Measurements from ENCODE around the gene NECTIN4. TPM values are rescaled to one million over a fixed set of nuclear protein-coding genes. Genes with fewer than 3 reads are reported as not detected.
A peak's percentile ranks its signal among the peaks of the same experiment; 100 is the strongest.

The NECTIN4 gene
- total and polyA plus RNA-seq, 3 donors from 2014 or later = 0.63 to 1.3 (median 1.2) TPM

DNA sequence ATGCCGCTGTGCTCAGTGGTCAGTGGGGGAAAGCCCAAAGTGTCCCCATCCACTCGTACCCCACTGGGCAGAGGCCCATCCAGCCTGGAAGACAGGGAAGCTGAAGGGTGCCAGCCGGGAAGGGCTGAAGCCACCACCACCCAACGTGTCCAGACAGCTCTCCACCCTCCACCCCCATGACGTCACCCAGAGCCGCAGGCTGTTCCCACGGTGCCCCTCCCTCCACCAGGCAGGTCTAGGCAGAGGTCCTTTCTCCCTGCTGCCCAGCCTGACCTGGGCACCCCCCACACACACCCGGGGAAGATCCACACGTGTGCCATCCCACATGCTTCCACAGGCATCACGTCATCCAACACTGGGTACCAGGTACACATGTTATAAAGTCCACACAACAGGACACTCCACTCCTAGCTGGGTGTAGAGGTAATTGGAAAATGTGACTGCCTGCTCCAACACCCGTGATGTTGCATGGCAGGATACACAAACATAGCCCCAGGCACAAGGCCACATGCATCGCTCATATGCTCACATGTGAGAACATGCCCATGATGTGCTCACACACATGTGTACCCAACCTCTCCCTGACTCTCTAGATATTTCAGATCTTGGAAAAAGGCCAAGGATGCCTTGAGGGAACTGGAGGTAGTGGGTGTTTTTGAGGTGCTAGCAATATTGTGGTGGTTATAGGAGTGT lies 14.5 kb downstream of the NECTIN4 start:
- Histone ChIP-seq H3K27me3 (no peaks in the 10 kb centered on the region), H3K9me3 (no peaks in the 10 kb centered on the region), H3K4me3 (no peak overlapping the region), H3K36me3 (ENCODE audit: low read depth, missing control alignments) (no peaks in the 10 kb centered on the region), H3K27ac (no peak overlapping the region), H3K4me1 (no peaks in the 10 kb centered on the region)
- TF ChIP-seq, protein P1, sequence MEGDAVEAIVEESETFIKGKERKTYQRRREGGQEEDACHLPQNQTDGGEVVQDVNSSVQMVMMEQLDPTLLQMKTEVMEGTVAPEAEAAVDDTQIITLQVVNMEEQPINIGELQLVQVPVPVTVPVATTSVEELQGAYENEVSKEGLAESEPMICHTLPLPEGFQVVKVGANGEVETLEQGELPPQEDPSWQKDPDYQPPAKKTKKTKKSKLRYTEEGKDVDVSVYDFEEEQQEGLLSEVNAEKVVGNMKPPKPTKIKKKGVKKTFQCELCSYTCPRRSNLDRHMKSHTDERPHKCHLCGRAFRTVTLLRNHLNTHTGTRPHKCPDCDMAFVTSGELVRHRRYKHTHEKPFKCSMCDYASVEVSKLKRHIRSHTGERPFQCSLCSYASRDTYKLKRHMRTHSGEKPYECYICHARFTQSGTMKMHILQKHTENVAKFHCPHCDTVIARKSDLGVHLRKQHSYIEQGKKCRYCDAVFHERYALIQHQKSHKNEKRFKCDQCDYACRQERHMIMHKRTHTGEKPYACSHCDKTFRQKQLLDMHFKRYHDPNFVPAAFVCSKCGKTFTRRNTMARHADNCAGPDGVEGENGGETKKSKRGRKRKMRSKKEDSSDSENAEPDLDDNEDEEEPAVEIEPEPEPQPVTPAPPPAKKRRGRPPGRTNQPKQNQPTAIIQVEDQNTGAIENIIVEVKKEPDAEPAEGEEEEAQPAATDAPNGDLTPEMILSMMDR (IDR thresholded peaks at IDR 0.05) = no peak
- no peak for TF ChIP-seq POLR2A (IDR thresholded peaks at IDR 0.05)
- intact Hi-C loops (cut with DNase I; ENCODE audit: low total_unique reads) = no loop called here
- WGBS, 2 donors = 78 to 84% methylated on average over 11 to 12 of the region's 12 CpGs
- no peak for DNase-seq

DNA sequence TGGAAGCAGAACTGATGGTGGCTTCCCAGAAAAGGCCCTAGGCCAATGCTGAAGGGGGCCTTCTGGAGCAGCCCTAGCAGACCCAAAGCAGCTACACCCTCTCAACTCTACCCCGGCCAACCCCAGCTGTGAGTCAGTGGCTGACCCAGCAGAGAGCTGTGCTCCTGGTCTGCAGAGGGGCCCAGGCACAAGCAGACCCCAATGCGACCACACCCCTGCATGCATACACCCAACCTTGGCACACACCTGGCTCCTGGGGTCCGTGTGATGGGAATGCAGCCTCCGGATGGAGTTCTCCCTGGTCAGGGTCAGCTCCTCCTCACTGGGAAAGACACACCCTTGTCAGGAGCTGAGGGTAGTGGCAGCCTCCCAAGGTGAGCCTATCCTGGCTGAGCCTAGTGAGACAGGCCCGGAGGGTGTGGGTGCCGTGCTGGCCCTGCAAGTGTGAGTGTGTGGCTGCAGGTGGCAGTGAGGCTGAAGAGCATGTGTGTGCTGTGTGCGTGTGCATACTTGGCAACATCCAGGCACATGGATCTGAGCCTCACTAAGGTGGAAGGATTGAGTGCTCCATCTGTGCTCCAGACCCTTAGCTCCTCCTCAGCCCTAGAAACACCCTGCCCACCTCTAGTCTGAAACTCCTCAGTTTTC lies 15.8 kb downstream of the NECTIN4 start:
- intact Hi-C loops (cut with DNase I; ENCODE audit: low total_unique reads) = no loop called here
- TF ChIP-seq, protein P1 (IDR thresholded peaks at IDR 0.05) = no peak
- TF ChIP-seq POLR2A (IDR thresholded peaks at IDR 0.05) = no peak
- Histone ChIP-seq H3K27ac (no peak overlapping the region), H3K4me3 (no peak overlapping the region), H3K27me3 (no peaks in the 10 kb centered on the region), H3K36me3 (ENCODE audit: low read depth, missing control alignments) (no peaks in the 10 kb centered on the region), H3K9me3 (no peaks in the 10 kb centered on the region), H3K4me1 (no peaks in the 10 kb centered on the region)
- no peak for DNase-seq
- 0 to 83% methylated on average over 1 to 7 of the region's 7 CpGs for WGBS, 2 donors

DNA sequence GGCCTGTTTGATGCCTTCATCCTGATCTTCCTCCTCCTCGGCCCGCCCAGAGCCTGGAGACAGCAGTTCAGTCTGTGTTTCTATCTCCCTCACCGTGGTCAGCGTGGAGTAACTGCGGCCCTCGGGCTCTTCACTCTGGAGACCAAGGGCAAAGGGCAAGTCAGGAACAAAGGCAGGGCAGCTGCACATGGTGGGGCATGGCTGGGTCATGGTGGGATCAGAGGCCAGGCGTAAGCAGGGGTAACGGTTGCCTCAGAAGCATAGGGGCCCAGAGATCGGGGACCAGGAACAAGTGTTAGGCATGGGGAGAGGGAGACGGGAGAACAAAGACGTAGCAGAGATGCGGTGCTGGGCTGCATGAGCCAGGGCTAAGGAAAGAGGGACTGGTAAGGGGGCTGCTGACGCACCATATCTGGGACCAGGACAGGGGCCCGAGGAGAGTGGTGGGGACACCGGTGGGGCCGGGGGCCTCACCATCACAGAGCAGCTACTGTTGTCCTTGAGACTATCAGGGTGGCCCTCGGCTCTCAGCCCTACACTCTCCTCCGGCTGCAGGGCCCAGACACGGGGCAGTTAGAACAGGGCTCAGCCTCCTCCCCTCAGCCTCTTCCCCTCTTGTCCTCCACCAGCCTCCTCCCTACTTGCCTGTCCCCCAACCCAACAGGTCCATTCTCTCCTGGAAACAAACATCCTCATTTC lies 16.5 kb downstream of the NECTIN4 start:
- H3K27me3 ChIP-seq = no peaks in the 10 kb centered on the region
- H3K4me1 ChIP-seq = no peaks in the 10 kb centered on the region
- no peak overlapping the region for H3K4me3 ChIP-seq
- H3K36me3 ChIP-seq (ENCODE audit: low read depth, missing control alignments) = no peaks in the 10 kb centered on the region
- TF ChIP-seq, protein P1 (IDR thresholded peaks at IDR 0.05) = no peak
- no peak for TF ChIP-seq POLR2A (IDR thresholded peaks at IDR 0.05)
- intact Hi-C loops (cut with DNase I; ENCODE audit: low total_unique reads) = no loop called here
- WGBS, 2 donors = 85 to 88% methylated on average over 19 of the region's 19 CpGs
- no peak overlapping the region for H3K27ac ChIP-seq
- DNase-seq = no peak
- H3K9me3 ChIP-seq = no peaks in the 10 kb centered on the region

DNA sequence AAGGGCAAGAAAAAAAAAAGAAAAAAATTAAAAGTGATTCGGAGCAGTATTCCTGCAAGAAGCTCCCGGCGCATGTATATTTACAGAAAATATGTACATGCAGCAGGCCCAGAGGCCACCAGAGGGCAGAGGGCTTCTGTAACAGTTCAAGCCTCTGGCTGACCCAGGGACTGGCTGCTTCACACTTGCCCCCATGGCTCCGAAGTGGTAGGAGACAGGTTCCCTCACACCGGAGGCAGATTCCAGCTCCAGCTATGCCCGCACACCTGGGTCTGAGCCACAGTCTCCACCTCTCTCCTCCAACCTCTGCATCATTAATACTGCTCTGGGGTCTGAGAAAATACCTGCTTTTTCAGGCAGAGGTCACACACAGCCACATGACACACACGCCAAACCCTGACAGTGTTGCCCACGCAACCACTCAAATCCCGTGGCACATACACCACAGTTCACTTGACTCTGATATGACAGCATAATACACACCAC lies 17.4 kb downstream of the NECTIN4 start:
- no peak overlapping the region for H3K27ac ChIP-seq
- no peaks in the 10 kb centered on the region for H3K4me1 ChIP-seq
- no peaks in the 10 kb centered on the region for H3K27me3 ChIP-seq
- no peaks in the 10 kb centered on the region for H3K9me3 ChIP-seq
- no peak for TF ChIP-seq POLR2A (IDR thresholded peaks at IDR 0.05)
- TF ChIP-seq, protein P1 (IDR thresholded peaks at IDR 0.05) = peak; percentile 12 to 45 (median 22)
- DNase-seq = peak; percentile 76
- no peaks in the 10 kb centered on the region for H3K36me3 ChIP-seq (ENCODE audit: low read depth, missing control alignments)
- intact Hi-C loops (cut with DNase I; ENCODE audit: low total_unique reads) = no loop called here
- H3K4me3 ChIP-seq = no peak overlapping the region
- WGBS, 2 donors = 69 to 83% methylated on average over 9 of the region's 9 CpGs
